GM21423 (cell line): ENCODE results near the gene POLE2.
"Not testable (repeated sequence)": the region's sequence is repeated elsewhere in the genome, so short reads cannot be mapped to it uniquely, and the experiment has no call there.

Experiments used
- ATAC-seq: cut with Tn5 transposase; IDR thresholded peaks from one replicate; pipeline ENCODE4 v1.9.1; 2021; ENCODE audit warnings: mild to moderate bottlenecking, moderate library complexity; ENCODE audit not compliant: unreplicated experiment

POLE2 gene

DNA sequence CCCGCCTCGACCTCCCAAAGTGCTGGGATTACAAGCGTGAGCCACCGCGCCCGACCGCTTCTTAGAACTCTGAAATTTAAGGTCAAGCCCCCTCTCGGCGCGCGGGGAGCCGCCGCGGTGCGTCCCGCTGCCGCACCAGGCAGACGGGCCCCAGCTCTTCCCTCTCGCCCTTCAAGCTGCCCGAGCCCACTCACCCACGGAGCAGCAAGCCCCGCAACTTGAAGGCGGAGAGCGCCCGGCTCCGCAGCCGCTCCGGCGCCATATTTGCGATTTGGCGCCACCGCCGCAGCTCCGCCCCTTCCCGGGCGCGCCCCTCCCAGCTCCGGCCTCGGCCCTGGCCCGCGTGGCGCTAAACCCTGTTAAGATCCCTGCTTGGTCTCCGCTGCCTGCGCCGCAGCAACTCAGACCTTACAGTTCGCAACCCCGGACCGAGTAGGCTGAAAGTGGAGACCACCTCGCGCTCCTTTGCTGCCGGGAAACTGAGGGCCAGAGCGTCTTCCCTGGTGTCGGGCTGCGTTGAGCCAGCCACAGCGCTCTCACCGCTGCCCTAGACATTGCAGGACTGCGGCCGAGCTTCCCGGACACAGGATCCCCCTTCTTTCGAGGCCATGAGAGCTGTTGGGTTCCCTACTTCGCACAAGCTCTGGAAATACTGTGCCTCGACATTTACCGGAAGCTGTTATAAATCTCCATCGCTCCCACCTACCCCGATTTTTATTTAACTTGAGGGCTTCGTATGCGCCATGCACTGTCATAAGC lies at the start of gene POLE2:
Gene POLE2 (minus strand): TSS at position 273 of the 759 bp plus-strand sequence. CDS start 11 bp downstream, at position 262.
- ATAC-seq, result peak; percentile 83

GRCh38 chr14:49735669-49736068 lies 47.7 kb upstream of the POLE2 start:
- not testable (repeated sequence) for ATAC-seq

DNA sequence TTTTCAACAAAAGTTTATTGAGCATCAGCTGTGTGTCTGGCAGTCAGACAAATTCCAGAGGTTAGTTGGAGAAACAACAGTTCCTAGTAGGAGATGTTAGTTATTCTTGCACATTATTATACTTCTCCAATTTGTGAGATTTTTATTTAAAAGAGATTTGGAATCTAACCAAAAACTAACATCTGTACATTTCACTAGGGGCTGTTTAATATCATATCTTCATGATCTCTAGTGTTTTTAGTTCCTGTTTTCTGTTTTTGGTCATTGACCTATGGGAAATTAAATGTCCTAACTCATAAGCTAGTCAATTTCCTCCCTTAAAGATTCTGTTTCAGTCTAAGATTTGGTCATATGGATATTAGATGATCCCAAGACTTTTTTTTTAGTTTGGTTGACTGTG lies 45.8 kb upstream of the POLE2 start:
- no peak for ATAC-seq

- no peak for ATAC-seq
These were observed 44.9 kb upstream of the POLE2 start for GRCh38 chr14:49732896-49733295.

GRCh38 chr14:49727171-49727570 lies 39.2 kb upstream of the POLE2 start:
- ATAC-seq, result no peak

DNA sequence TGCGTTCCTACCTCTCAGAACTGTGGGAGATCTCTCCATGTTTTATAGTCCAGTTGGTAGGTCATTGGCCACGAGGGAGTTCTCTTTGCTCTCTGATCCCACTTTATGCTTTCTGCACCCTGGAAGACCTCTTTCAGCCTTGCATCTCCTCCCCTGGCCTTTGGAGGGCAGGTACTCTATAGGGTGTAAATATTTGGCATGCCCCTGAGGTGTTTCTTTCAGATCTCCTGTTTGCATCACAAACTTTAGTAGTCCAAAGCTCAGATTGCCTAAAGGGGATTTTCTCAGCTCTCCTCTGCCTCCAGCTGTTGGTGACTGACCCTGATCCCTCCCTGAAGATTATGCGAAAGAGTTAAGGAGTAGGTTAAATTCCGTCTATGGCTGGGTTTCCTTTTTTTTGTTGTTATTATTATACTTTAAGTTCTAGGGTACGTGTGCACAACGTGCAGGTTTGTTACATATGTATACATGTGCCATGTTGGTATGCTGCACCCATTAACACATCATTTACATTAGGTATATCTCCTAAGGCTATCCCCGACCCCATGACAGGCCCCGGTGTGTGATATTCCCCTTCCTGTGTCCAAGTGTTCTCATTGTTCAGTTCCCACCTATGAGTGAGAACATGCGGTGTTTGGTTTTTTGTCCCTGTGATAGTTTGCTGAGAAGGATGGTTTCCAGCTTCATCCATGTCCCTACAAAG lies 33.9 kb upstream of the POLE2 start:
- not testable (repeated sequence) for ATAC-seq

DNA sequence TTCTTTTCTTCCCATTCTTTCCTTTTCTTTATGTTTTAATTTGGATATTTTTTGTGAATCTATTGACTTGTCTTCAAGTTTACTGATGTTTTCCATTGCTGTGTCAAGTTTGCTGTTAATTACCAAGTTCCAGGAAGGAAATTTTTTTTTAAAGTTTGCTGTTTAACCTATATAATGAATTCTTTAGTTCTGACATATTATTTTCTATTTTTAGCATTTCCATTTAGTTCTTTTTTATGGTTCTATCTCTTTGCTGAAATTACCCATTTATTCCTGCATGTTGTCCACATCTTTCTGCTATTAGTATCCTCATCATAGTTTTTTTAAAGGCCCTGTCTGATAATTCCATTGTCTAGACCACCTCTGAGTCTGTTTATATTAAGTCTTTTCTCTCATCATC lies 32.7 kb upstream of the POLE2 start:
- ATAC-seq, result no peak

GRCh38 chr14:49710993-49711392 lies 23.0 kb upstream of the POLE2 start:
- not testable (repeated sequence) for ATAC-seq

DNA sequence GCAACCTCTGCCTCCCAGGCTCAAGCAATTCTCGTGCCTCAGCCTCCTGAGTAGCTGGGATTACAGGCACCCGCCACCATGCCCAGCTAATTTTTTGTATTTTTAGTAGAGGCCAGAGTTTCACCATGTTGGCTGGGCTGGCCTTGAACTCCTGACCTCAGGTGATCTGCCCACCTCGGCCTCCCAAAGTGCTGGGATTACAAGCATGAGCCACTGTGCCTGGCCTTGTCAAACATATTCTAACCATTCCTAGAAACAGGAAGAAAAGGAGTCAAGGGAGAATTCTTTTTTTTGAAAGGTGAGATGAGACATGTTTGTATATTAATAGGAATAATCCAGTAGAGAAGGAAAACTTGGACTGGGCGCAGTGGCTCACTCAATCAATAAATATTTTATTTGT lies 16.5 kb upstream of the POLE2 start:
- ATAC-seq, result not testable (repeated sequence)

DNA sequence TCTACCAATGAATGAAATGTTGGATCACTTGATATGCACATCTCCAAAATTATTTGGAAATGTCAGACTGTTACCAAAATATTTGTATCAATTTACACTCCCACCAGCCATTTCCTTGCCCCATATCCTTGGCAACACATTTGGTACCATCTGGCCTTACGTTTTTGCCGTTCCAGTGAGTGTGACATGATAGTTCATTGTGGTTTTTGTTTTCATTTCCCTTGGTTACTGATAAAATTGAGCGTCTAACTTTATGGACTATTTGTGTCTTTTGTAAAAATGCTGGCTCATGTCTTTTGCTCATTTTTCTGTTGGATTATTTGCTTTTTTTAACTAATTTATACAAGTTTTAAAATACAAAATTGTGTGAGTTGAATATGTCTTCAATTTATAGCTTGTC lies 16.0 kb upstream of the POLE2 start:
- no peak for ATAC-seq

DNA sequence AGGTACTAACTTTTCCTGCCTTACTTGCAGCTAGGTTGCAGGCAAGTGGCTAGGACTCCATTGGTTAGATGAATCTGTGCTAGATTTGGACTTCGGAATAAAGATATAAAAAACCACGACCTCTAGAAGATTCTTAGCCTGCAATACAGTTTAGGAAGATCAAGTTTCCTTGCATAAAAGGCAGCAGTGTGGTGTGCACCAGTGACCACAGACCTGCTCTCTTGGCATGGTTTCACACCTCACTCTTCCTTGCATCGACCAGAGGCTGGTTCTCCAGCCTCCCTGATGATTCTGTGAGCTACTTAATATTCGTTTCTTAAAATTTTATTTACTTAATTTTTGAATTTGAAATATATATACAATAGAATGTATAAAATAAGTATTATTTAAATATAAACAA lies 14.7 kb upstream of the POLE2 start:
- ATAC-seq, result no peak

DNA sequence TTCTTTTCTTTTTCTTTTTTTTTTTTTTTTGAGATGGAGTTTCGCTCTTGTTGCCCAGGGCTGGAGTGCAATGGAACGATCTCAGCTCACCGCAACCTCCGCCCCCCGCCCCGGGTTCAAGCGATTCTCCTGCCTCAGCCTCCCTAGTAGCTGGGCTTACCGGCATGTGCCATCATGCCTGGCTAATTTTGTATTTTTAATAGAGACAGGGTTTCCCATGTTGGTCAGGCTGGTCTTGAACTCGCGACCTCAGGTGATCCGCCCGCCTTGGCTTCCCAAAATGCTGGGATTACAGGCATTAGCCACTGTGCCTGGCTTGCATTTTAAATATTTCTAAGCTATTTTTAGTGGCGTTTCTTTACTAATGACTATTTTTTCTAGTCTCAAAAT lies 5.7 kb upstream of the POLE2 start:
- not testable (repeated sequence) for ATAC-seq

GRCh38 chr14:49692811-49693734 lies 5.1 kb upstream of the POLE2 start, which contains the start of gene KLHDC1:
Gene KLHDC1, plus strand, starts transcription at chr14:49693120. Its CDS starts 75 bp downstream, at chr14:49693195.
- ATAC-seq, result peak; percentile 52

DNA sequence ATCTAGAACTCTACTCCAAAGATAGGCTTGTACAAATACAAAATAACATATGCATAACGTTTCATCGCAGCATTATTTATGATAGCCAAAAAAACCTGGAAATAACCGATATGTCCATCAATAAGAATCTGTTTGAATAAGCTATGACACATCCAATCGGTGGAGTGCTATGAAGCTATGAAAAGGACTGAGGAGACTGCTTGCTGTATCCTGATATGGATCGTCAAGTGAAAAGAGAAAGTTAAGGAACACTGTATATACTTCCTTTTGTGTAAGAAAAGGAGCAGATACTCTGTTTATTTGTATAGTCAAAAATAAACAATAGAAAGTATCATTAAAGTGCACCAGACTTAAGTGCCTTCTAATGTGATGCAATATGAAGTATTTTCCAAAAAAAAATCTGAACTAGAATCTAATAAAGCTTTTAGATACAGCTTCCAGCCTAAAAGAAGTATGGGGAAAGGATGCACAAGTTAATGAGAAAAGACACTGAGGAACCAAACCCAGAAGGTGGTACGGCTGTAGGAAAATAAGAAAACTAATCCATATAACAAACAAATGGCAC lies 4.3 kb upstream of the POLE2 start:
- no peak for ATAC-seq

GRCh38 chr14:49691031-49691430 lies 3.0 kb upstream of the POLE2 start:
- no peak for ATAC-seq

DNA sequence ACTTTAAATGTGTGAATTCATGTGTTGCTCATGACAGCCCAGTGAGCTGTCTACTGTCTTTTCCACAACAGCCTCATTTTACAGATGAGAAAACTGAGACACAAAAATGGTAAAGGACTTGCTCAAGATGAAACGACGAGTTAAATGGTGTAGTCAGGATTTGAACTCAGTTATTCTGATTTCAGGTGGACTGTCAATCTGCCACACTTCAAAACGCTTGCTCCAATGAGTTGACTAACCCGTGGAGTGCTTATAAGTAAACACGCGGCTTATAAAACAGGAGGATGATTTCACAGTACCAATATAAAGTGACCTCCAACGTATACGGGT lies 652 bp upstream of the POLE2 start:
- ATAC-seq, result no peak

- no peak for ATAC-seq
These were observed 1.6 kb downstream of the POLE2 start for GRCh38 chr14:49686425-49686824.

DNA sequence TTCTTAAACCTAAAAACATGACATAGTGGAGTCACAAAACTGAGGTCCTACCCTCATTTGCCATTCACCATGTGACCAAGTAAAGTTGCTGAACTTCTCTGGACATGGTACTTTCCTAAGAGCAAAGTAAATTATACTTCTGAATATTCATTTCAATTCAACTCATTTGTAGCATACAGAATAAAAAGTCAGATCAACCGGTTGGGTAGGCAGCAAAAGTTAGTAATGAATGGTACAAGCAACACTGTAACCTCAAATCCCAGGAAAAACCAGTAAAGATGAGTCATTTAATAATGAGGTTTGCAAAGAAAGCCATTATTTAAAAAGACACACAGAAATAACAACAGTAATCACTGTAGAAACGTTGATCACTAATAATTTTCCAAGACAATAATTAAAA lies 8.7 kb downstream of the POLE2 start:
- ATAC-seq, result no peak

DNA sequence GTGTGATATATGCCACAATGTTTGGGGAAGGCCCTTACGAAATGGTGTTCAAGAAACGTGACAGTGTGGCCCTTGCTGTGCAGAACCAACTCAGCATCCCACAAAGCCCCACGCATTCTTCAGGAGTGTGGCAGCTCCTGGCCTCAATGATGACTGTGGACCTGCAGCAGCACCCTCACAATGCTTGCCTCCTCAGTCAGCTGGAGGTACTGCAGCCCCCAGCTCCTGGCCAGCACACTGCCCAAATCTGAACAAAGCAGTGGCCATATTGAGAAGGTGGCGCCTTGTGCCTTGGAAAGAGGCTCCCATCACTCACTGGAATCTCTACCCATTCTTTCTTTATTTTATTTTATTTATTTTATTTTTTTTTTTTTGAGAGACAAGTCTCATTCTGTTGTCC lies 10.4 kb downstream of the POLE2 start:
- no peak for ATAC-seq

DNA sequence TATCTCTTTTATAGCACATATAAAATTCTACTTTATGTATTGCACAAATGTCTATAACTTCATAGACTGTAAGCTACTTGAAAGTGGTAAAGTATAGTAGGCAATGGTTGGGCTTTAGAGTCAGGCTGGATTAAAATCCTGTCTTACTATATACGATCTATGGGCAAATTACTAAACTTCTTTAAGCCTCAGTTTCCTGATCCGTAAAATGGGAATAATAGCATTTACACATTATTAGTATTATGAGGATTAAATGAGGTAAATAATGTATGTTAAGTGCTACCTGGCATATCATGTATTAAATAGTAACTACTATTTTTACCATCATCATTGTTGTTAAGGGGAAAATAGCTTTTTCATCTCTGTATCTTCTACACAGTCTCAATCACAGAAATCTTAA lies 14.4 kb downstream of the POLE2 start:
- ATAC-seq, result no peak

GRCh38 chr14:49670475-49670874 lies 17.5 kb downstream of the POLE2 start:
- no peak for ATAC-seq
